OCI-LY7 (cell line): Measurements from ENCODE around the gene ZSCAN22. TPM values are rescaled to one million over a fixed set of nuclear protein-coding genes. Genes with fewer than 3 reads are reported as not detected.

Experiments
- BruUV-seq: library from RNA; stranded (reverse); fragments of 400-500 nt; replicated peaks from 2 replicates; lab custom pipeline; 2021; lab: Mats Ljungman, UMichigan
- CTCF ChIA-PET: fragments of 300-600 bp; sonication (Branson Sonifier 250); formaldehyde crosslinking; loops from one replicate; lab custom pipeline; 2022; ENCODE audit warnings: antibody characterized with exemption; ENCODE audit not compliant: unreplicated experiment; lab: Charles Lee
- POLR2A ChIA-PET: fragments of 300-600 bp; sonication (Branson Sonifier 250); formaldehyde crosslinking; loops from one replicate; lab custom pipeline; 2022; ENCODE audit warnings: antibody characterized with exemption; lab: Charles Lee
- DNase-seq: peaks from one replicate; pipeline ENCODE4 v3.0.0-alpha.2; 2015; ENCODE audit warnings: low spot score
- H2AFZ ChIP-seq: fragments of 200-600 bp; sonication (generic), shearing (Covaris generic); 2 replicates; pipeline ENCODE4 v1.6.1; 2014; ENCODE audit warnings: mild to moderate bottlenecking, antibody characterized with exemption, low read length, moderate library complexity
- H3K27ac ChIP-seq: fragments of 200-600 bp; sonication (generic); 2 replicates; pipeline ENCODE4 v1.5.1; 2014; ENCODE audit warnings: mixed run types, low read depth, mild to moderate bottlenecking, moderate library complexity, low read length, inconsistent platforms; ENCODE audit not compliant: poor library complexity, severe bottlenecking
- H3K36me3 ChIP-seq: fragments of 200-600 bp; sonication (generic); 2 replicates; pipeline ENCODE4 v1.6.1; 2014; ENCODE audit warnings: mild to moderate bottlenecking, antibody characterized with exemption, low read length, moderate library complexity, mixed read lengths; ENCODE audit not compliant: insufficient read depth
- H3K4me1 ChIP-seq: fragments of 200-600 bp; sonication (generic); 2 replicates; pipeline ENCODE4 v1.5.1; 2014; ENCODE audit warnings: mild to moderate bottlenecking, low read length; ENCODE audit not compliant: insufficient read depth, poor library complexity, severe bottlenecking
- H3K4me2 ChIP-seq: fragments of 200-600 bp; sonication (generic); 2 replicates; pipeline ENCODE4 v1.6.1; 2014; ENCODE audit warnings: mild to moderate bottlenecking, low read length
- H3K4me3 ChIP-seq: fragments of 200-600 bp; sonication (generic); 2 replicates; pipeline ENCODE4 v1.5.1; 2014; ENCODE audit warnings: mild to moderate bottlenecking, low read depth, low read length; ENCODE audit not compliant: poor library complexity, severe bottlenecking
- H3K79me2 ChIP-seq: fragments of 200-600 bp; sonication (generic); 2 replicates; pipeline ENCODE4 v1.6.1; 2016; ENCODE audit warnings: low read depth, mild to moderate bottlenecking, low read length, moderate library complexity, mixed read lengths; ENCODE audit not compliant: insufficient read depth
- H3K9me2 ChIP-seq: fragments of 200-600 bp; sonication (generic); 2 replicates; pipeline ENCODE4 v1.6.1; 2016; ENCODE audit warnings: mild to moderate bottlenecking, low read length, mixed read lengths; ENCODE audit not compliant: insufficient read depth
- H3K9me3 ChIP-seq: fragments of 200-600 bp; sonication (generic); 2 replicates; pipeline ENCODE4 v1.6.1; 2014; ENCODE audit warnings: mild to moderate bottlenecking, mixed run types, low read length, mixed read lengths
- H4K20me1 ChIP-seq: fragments of 200-600 bp; sonication (generic); 2 replicates; pipeline ENCODE4 v1.6.1; 2014; ENCODE audit warnings: mild to moderate bottlenecking, antibody characterized with exemption, low read length, moderate library complexity, mixed read lengths; ENCODE audit not compliant: insufficient read depth
- CTCF ChIP-seq: fragments of 200-600 bp; sonication (generic); conservative IDR thresholded peaks from 2 replicates; pipeline ENCODE4 v1.5.1; 2014; ENCODE audit warnings: mild to moderate bottlenecking, antibody characterized with exemption, low read length, moderate library complexity, mixed read lengths
- EZH2phosphoT487 ChIP-seq: fragments of 200-600 bp; sonication (generic); IDR thresholded peaks from 2 replicates; pipeline ENCODE4 v1.6.1; 2018; ENCODE audit warnings: low read depth, borderline replicate concordance, mild to moderate bottlenecking, mixed run types, antibody characterized with exemption, low read length, moderate library complexity, mixed read lengths
- intact Hi-C: fragments of 100-400 bp; cut with micrococcal nuclease; formaldehyde crosslinking; loops from one replicate; pipeline ENCODE4 v1.10.0; 2022; ENCODE audit not compliant: unreplicated experiment
- total RNA-seq, 2 experiments: library from RNA; depleted of rRNA in 1 of 2; stranded (reverse); fragments of >200 nt in 1 of 2; shearing (Covaris generic) in 1 of 2; gene quantifications; 2 replicates each; pipeline ENCODE4 v1.2.3, GENCODE V29; 2014 to 2022

ZSCAN22 gene
- total RNA-seq, 2 experiments from 2014 or later = 3.3 to 3.7 TPM

- Histone ChIP-seq H3K4me1 (no peaks in the 10 kb centered on the region), H3K4me3 (no peak overlapping the region), H3K4me2 (no peak overlapping the region), H3K9me3 (no peaks in the 10 kb centered on the region), H4K20me1 (no peaks in the 10 kb centered on the region), H3K36me3 (peaks cover 15% of the 10 kb centered on the region; the same call in 1 of the 2 replicates), H2AFZ (no peak overlapping the region), H3K27ac (no peak overlapping the region), H3K79me2 (no peaks in the 10 kb centered on the region), H3K9me2 (no peaks in the 10 kb centered on the region)
- CTCF ChIA-PET = no interaction called here
- DNase-seq = no peak
- intact Hi-C loops = no loop called here
- no TSS peak for BruUV-seq
- TF ChIP-seq EZH2phosphoT487 (no peak), CTCF (no peak)
- POLR2A ChIA-PET = no interaction called here
These were observed 9.4 kb downstream of the ZSCAN22 start for GRCh38 chr19:58336216-58336615.

- TF ChIP-seq CTCF = no peak
- no peak for TF ChIP-seq EZH2phosphoT487
- no peak overlapping the region for H3K4me3 ChIP-seq
- no peaks in the 10 kb centered on the region for H3K4me1 ChIP-seq
- no peak overlapping the region for H3K27ac ChIP-seq
- ChIA-PET CTCF (no interaction called here), POLR2A (no interaction called here)
- H3K9me2 ChIP-seq = no peaks in the 10 kb centered on the region
- H3K36me3 ChIP-seq = peaks cover 15% of the 10 kb centered on the region; the same call in 1 of the 2 replicates
- no peaks in the 10 kb centered on the region for H3K79me2 ChIP-seq
- H3K4me2 ChIP-seq = no peak overlapping the region
- intact Hi-C loops = no loop called here
- H4K20me1 ChIP-seq = no peaks in the 10 kb centered on the region
- no peaks in the 10 kb centered on the region for H3K9me3 ChIP-seq
- DNase-seq = no peak
- H2AFZ ChIP-seq = no peak overlapping the region
- BruUV-seq = no TSS peak
These were observed 10.0 kb downstream of the ZSCAN22 start for GRCh38 chr19:58336820-58337219.

GRCh38 chr19:58338336-58338735, 11.5 kb downstream of the ZSCAN22 start:
- no peak for TF ChIP-seq CTCF
- TF ChIP-seq EZH2phosphoT487 = no peak
- CTCF ChIA-PET = no interaction called here
- Histone ChIP-seq H3K9me2 (no peaks in the 10 kb centered on the region), H3K4me2 (no peak overlapping the region), H4K20me1 (no peaks in the 10 kb centered on the region), H3K36me3 (peaks cover 19% of the 10 kb centered on the region; the same call in 1 of the 2 replicates), H2AFZ (no peak overlapping the region), H3K27ac (no peak overlapping the region), H3K4me3 (no peak overlapping the region), H3K4me1 (no peaks in the 10 kb centered on the region), H3K9me3 (no peaks in the 10 kb centered on the region), H3K79me2 (no peaks in the 10 kb centered on the region)
- DNase-seq = no peak
- no TSS peak for BruUV-seq
- intact Hi-C loops = no loop called here
- POLR2A ChIA-PET = no interaction called here
